ENCODE results near the gene KCNC3.

Gene KCNC3

GRCh38 chr19:50275577-50276368 lies 53.4 kb downstream of the KCNC3 start:
- no peak for DNase-seq (ENCODE audit: low spot score)

GRCh38 chr19:50273821-50274220 lies 55.4 kb downstream of the KCNC3 start:
- no peak for DNase-seq (ENCODE audit: low spot score)

DNA sequence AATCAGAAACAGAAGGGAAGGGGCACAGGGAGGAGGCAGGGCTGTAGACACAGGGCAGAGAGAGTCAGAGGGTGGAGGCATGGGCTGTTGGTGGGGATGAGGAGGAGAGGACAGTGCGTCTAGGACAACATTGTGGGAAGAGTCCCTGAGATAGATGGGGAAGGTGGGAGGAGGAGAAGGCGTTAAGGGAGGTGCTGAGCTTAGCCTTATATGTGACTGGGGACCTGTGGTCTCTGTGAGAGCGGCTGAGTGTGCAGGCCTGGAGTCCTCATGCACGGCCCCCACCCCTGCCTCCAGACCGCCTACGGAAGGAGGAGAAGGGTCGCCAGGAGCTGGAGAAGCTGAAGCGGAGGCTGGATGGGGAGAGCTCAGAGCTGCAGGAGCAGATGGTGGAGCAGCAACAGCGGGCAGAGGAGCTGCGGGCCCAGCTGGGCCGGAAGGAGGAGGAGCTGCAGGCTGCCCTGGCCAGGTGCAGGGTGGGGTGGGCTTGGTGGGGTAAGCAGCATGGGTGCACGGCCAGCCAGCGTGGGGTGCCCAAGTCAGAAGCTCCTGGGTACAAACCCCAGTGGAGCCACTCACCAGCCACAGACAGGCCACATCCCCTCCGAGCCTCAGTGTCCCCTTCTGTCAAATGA lies 56.8 kb downstream of the KCNC3 start:
- DNase-seq (ENCODE audit: low spot score): no peak

DNA sequence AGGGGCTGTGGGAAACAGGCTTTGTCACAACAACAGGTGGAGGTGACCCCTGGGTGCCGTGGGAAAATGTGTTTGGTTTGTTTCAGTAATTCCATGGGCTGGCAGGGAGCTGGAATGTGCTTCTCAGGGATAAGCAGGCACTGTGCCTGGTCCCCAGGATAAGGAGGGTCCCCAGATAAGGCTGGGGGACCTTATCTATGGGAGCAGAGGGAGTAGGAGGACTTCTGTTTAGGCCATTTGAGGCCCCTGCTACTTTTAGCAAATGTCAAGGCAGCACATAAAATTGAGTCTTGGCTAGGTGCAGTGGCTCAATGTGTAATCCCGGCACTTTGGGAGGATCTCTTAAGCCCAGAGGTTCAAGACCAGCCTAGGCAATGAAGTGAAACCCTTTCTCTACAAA lies 59.5 kb downstream of the KCNC3 start:
- DNase-seq (ENCODE audit: low spot score): no peak

DNA sequence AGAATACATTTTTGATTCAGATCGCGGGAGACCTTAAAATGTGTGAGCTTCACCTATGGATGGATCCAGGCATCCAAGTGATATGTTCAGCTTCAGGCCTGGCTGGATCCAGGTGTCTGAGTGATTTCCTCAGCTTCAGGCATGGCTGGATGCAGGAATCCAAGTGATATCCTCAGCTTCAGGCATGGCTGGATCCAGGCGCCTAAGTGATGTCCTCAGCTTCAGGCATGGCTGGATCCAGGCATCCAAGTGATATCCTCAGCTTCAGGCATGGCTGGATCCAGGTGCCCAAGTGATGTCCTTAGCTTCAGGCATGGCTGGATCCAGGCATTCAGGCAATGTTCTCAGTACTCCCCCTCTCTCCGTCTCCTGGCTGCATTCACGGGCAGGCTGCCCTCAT lies 60.7 kb downstream of the KCNC3 start:
- no peak for DNase-seq (ENCODE audit: low spot score)

DNA sequence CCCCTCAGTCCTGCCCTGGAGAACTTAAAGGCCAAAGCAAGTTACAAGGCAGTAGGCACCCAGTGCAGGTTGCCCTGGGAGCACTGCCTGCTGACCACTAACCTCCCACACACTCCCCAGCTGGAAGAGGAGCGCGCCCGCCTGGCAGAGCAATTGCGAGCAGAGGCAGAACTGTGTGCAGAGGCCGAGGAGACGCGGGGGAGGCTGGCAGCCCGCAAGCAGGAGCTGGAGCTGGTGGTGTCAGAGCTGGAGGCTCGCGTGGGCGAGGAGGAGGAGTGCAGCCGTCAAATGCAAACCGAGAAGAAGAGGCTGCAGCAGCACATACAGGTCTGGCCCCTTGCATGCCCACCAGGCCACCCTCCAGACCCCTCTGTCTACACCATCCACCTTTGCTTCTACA lies 61.1 kb downstream of the KCNC3 start:
- no peak for DNase-seq (ENCODE audit: low spot score)

GRCh38 chr19:50266896-50267295 lies 62.3 kb downstream of the KCNC3 start:
- DNase-seq (ENCODE audit: low spot score): peak; percentile 34

DNA sequence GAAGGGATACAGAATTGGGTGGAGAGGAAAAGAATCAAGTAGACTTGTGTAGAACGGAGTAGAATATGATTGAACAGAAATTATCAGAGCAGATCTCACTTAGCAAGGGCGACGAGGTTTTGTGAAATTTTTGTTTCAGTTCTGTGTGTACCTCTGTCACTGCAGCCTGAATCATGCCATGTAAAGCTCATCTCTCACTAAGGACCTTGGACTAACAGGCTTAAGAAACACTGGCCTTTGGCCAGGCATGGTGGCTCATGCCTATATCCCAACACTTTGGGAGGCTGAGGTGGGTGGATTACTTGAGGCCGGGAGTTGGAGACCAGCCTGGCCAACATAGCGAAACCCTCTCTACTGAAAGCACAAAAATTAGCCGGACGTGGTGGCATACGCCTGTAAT lies 63.1 kb downstream of the KCNC3 start:
- no peak for DNase-seq (ENCODE audit: low spot score)

DNA sequence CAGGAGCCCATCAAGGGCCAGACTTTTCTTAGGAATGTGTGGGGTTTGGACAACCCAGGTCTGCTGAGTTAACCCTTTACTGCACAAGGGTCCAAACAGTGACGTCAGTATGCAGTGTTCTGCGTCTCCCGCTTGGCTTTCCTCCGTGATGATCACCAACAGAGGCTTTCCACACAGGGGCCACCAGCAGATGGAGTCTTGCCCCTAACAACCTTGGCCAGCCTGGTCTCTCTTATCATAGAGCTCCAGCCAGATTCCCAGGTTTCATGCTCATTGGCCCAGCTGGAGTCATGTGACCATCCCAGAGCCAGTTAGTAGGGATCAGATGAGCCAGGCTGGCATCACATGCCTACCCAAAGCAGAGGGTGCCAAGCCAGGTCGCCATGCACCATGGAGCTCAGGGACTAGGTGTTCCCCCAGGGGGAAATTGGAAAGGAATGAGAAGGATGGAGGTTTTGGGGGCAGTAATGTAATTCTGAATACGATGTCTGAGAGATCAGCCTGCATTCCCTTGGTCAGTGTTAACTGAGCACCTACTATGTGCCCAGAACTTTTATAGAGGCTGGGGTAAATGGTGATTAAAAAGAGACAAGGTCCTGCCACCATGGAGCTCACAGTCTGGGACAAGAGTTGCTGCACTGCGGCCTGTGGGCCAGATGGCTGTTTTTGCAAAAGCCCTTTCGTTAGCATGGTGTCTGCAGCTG lies 64.5 kb downstream of the KCNC3 start:
- no peak for DNase-seq (ENCODE audit: low spot score)

GRCh38 chr19:50263176-50263575 lies 66.0 kb downstream of the KCNC3 start:
- DNase-seq (ENCODE audit: low spot score): no peak
